H1 (cell line): ENCODE results near the gene GRK5.

ENCODE experiments used
- EP300 ChIP-seq, 2 experiments: IDR thresholded peaks; 1 replicate in 1 of 2; 2 replicates in 1 of 2; pipeline ENCODE4 v1.6.1; 2011 to 2012; ENCODE audit warnings: low read depth in 2 of 2, low read length in 2 of 2, mild to moderate bottlenecking in 2 of 2, borderline replicate concordance in 1 of 2, inconsistent platforms in 1 of 2, moderate library complexity in 1 of 2
- SRF ChIP-seq: IDR thresholded peaks from 2 replicates; pipeline ENCODE4 v1.6.1; 2011; ENCODE audit warnings: mild to moderate bottlenecking, low read depth, low read length, moderate library complexity
- TEAD4 ChIP-seq: IDR thresholded peaks from 2 replicates; pipeline ENCODE4 v1.6.1; 2012; ENCODE audit warnings: low read depth, low read length, inconsistent platforms, mixed read lengths
- TF ChIP-seq, protein P1 (sequence below), 3 experiments: IDR thresholded peaks; 1 replicate in 2 of 3; 2 replicates in 1 of 3; pipeline versions ENCODE4 v1.5.1 to v1.6.1; 2011; ENCODE audit warnings: low read length in 3 of 3, mild to moderate bottlenecking in 3 of 3, inconsistent platforms in 2 of 3, low read depth in 1 of 3, moderate library complexity in 1 of 3; ENCODE audit not compliant: insufficient read depth in 1 of 3; ENCODE audit errors: control extremely low read depth in 1 of 3

DNA sequence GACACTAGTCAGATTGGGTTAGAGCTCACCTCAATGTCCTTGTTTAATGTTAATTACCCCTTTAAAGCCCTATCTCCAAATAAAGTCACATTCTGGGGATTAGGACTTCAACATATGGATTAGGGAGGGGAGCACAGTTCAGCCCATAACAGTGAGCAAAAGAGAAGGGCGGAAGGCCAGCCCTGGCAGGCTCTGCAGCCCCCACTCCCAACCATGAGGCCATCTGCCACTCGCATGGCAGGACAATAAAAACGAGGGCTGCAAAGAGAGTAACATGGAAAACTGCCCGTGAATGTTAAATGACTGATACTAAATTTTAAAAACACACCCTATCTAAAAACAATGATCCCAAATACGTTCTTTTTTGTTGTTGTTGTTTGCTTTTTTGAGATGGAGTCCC is 296.4 kb downstream of the GRK5 start:
- TF ChIP-seq, protein P1, sequence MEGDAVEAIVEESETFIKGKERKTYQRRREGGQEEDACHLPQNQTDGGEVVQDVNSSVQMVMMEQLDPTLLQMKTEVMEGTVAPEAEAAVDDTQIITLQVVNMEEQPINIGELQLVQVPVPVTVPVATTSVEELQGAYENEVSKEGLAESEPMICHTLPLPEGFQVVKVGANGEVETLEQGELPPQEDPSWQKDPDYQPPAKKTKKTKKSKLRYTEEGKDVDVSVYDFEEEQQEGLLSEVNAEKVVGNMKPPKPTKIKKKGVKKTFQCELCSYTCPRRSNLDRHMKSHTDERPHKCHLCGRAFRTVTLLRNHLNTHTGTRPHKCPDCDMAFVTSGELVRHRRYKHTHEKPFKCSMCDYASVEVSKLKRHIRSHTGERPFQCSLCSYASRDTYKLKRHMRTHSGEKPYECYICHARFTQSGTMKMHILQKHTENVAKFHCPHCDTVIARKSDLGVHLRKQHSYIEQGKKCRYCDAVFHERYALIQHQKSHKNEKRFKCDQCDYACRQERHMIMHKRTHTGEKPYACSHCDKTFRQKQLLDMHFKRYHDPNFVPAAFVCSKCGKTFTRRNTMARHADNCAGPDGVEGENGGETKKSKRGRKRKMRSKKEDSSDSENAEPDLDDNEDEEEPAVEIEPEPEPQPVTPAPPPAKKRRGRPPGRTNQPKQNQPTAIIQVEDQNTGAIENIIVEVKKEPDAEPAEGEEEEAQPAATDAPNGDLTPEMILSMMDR (IDR thresholded peaks at IDR 0.05; ENCODE audit: control extremely low read depth in 1 of 3, insufficient read depth in 1 of 3, low read depth in 1 of 3, low read length in 3 of 3): no peak
- no peak for TF ChIP-seq TEAD4
- no peak for TF ChIP-seq EP300 (IDR thresholded peaks at IDR 0.05; ENCODE audit: borderline replicate concordance in 1 of 2, low read depth in 2 of 2, low read length in 2 of 2)
- no peak for TF ChIP-seq SRF
